Inflammatory macrophage treated with lipopolysaccharide for 4 hours (primary cell): ENCODE results near the gene TBC1D12.
"Not testable (repeated sequence)": the region's sequence is repeated elsewhere in the genome, so short reads cannot be mapped to it uniquely, and the experiment has no call there.

Experiments used
- DNase-seq: peaks from one replicate; pipeline ENCODE4 v3.0.0-alpha.2; 2020

Gene TBC1D12

GRCh38 chr10:94549221-94549620 is 146.9 kb downstream of the TBC1D12 start:
- no peak for DNase-seq

GRCh38 chr10:94567714-94568307 is 165.5 kb downstream of the TBC1D12 start:
- DNase-seq, result not testable (repeated sequence)

GRCh38 chr10:94571081-94571480 is 168.7 kb downstream of the TBC1D12 start:
- no peak for DNase-seq

- DNase-seq, result no peak
Observed at GRCh38 chr10:94571528-94571927, 169.2 kb downstream of the TBC1D12 start.

- DNase-seq, result no peak
Observed at GRCh38 chr10:94578790-94579189, 176.4 kb downstream of the TBC1D12 start.

GRCh38 chr10:94583124-94583523 is 180.8 kb downstream of the TBC1D12 start:
- DNase-seq, result no peak
